Measurements from ENCODE around the gene CHST9.

The CHST9 gene

DNA sequence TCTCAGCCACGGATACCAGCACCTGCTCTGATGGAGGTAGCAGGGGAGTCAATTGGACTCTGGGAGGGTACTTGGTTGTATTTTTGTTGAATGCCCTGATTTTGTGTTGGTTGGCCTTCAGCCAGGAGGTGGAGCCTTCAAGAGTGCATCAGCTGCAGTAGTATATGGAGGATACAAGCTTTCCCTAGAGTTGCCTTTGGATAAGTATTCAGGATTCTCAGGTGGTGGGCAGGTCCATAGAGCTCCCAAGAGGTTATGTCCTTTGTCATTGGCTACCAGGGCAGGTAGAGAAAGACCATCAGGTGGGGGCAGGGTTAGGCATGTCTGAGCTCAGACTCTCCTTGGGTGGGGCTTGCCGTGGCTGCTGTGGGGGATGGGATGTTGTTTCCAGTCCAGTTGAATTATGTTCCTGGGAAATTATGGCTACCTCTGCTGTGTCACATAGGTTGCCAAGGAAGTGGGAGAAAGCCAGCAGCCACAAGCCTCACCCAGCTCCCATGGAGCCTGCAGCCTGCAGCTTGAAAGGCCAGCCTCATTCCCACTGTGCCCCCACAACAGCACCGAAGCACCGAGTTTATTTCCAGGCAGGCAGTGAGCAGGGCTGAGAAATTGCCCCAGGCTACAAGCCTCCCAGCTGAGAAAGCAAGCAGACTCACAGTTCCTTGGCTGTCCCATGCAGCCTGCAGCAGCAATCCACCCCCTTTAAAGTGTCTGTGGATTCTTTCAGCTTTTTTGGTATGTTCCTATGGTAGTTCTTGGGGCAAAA, 38.6 kb upstream of the CHST9 start:
- DNase-seq (ENCODE audit: low read depth): no peak
- TF ChIP-seq, protein P1, sequence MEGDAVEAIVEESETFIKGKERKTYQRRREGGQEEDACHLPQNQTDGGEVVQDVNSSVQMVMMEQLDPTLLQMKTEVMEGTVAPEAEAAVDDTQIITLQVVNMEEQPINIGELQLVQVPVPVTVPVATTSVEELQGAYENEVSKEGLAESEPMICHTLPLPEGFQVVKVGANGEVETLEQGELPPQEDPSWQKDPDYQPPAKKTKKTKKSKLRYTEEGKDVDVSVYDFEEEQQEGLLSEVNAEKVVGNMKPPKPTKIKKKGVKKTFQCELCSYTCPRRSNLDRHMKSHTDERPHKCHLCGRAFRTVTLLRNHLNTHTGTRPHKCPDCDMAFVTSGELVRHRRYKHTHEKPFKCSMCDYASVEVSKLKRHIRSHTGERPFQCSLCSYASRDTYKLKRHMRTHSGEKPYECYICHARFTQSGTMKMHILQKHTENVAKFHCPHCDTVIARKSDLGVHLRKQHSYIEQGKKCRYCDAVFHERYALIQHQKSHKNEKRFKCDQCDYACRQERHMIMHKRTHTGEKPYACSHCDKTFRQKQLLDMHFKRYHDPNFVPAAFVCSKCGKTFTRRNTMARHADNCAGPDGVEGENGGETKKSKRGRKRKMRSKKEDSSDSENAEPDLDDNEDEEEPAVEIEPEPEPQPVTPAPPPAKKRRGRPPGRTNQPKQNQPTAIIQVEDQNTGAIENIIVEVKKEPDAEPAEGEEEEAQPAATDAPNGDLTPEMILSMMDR (IDR thresholded peaks at IDR 0.05; ENCODE audit: control insufficient read depth, insufficient read depth, low read depth, low read length, missing control alignments): no peak
- H3K4me3 ChIP-seq (ENCODE audit: control insufficient read depth, low read depth, low read length): no peak overlapping the region

DNA sequence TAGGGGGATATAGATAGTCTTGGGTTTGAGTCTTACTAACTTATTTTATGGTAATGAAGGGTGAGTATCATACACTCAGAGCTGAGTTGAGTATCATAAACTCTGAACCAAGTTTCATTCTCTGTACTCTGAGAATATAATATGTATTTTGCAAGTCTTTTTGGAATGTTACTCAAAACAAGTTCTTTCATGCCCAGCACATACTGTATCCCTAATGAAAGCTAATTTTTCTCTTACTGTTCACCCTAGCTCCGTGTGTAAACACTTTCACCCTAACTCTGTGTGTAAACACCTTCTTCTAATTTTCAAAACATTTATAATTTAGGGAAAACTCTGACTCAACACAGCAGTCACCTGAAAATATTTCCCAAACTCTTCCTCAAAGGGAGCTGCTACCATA, 29.7 kb upstream of the CHST9 start:
- no peak for DNase-seq (ENCODE audit: low read depth)
- TF ChIP-seq, protein P1 (IDR thresholded peaks at IDR 0.05; ENCODE audit: control insufficient read depth, insufficient read depth, low read depth, low read length, missing control alignments): no peak
- no peak overlapping the region for H3K4me3 ChIP-seq (ENCODE audit: control insufficient read depth, low read depth, low read length)

DNA sequence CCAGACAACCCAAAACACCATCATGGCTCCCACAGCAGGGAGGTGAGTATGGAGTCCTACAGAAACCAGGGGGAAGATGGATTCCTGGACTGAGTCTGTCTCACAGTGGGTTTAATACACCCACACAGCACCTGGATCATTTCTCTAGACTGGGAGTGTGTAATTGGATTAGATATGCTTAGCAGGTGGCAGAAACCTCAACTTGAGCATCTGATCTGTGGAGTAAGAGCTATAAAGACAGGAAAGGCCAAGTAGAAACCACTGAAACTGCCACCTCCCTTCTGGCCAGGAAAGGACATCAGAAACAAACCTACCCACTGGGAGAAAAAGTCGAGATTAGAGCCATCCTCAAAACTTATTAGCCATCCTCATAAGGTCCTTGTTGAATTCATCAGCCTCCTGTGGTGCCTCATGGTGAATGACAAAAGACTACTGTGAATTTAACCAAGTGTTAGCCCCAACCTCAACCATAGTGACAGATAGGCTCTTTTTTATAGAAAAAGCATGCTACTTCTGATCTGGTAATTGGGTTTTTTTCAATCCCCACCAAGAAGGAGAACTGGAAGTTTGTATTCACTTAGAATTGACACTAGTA, 28.1 kb upstream of the CHST9 start:
- H3K4me3 ChIP-seq (ENCODE audit: control insufficient read depth, low read depth, low read length): no peak overlapping the region
- DNase-seq (ENCODE audit: low read depth): no peak
- TF ChIP-seq, protein P1 (IDR thresholded peaks at IDR 0.05; ENCODE audit: control insufficient read depth, insufficient read depth, low read depth, low read length, missing control alignments): no peak

DNA sequence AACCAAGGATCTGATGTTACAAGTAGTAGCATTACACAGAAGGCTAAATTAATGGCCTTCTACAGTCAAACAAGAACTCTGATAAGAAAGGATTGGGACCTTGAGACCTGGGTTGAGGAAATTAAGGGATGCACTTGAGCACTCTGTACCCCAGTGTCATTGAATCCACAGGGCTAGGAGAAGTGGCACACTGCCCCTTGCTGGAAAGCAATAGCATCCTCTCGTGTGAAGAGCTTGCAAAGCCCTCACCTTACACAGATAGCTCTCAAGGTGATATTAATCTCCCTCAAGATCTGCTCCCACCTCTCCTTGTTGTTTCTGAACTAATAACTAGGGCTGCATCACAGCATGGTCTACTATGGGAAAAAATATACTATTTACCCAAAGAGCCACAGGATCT, 26.5 kb upstream of the CHST9 start:
- no peak for DNase-seq (ENCODE audit: low read depth)
- TF ChIP-seq, protein P1 (IDR thresholded peaks at IDR 0.05; ENCODE audit: control insufficient read depth, insufficient read depth, low read depth, low read length, missing control alignments): no peak
- no peak overlapping the region for H3K4me3 ChIP-seq (ENCODE audit: control insufficient read depth, low read depth, low read length)

DNA sequence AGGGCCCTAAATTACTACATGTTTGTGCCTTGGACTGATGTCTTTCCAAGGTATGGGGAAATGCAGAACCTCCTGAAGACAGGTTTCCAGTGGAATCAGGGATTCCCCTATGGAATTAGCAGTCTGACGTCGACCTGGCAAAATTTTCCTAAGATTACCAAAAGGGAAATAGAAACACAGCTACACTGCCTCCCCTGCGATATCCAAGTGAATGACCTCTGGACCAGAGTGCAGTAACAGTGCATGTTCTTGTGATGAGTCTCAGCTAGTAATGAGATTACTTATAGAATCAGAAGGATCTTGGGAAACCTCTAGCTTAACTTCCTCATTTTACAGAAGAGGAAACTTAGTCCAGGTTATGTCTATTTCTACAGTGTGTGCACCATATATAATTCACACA, 21.3 kb upstream of the CHST9 start:
- no peak overlapping the region for H3K4me3 ChIP-seq (ENCODE audit: control insufficient read depth, low read depth, low read length)
- DNase-seq (ENCODE audit: low read depth): no peak
- TF ChIP-seq, protein P1 (IDR thresholded peaks at IDR 0.05; ENCODE audit: control insufficient read depth, insufficient read depth, low read depth, low read length, missing control alignments): no peak

DNA sequence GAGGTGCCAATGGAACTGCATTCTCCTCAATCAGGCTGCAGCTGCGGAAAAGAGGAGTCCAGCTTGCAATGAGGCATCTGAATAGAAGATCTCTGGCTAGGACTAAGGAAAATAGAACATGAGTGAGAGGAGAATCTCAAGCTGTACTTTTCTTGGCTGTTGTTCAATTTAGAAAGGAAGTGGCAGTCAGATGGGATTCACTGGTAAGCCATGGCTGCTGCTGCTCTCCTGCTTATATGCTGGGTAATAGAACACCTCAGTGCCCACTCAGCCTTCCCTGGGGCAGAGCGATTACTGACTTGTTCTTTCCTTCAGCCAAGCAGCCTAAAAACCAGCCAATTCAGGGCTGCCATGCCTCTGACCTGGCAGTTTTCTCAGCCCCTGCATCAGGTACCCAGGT, 17.6 kb upstream of the CHST9 start:
- H3K4me3 ChIP-seq (ENCODE audit: control insufficient read depth, low read depth, low read length): no peak overlapping the region
- TF ChIP-seq, protein P1 (IDR thresholded peaks at IDR 0.05; ENCODE audit: control insufficient read depth, insufficient read depth, low read depth, low read length, missing control alignments): no peak
- no peak for DNase-seq (ENCODE audit: low read depth)

Data from AG09309 (cell line).